Retinal pigment epithelial cell (primary cell): ENCODE results near the gene KDM3A.

Experiments
- DNase-seq: peaks from one replicate; pipeline ENCODE4 v3.0.0-alpha.2; 2010; ENCODE audit warnings: low read depth
- H3K4me3 ChIP-seq: 2 replicates; pipeline ENCODE4 v1.5.1; 2011; ENCODE audit warnings: mild to moderate bottlenecking, low read length, control low read depth, moderate library complexity
- CTCF ChIP-seq: conservative IDR thresholded peaks from 2 replicates; pipeline ENCODE4 v1.5.1; 2011; ENCODE audit warnings: low read depth, low read length, control low read depth, inconsistent platforms

The KDM3A gene

GRCh38 chr2:86440631-86441391 is at the start of gene KDM3A:
TSS of gene KDM3A (plus strand) at chr2:86441371. CDS start at chr2:86442048, 677 bp downstream.
- DNase-seq = peak; percentile 98
- H3K4me3 ChIP-seq = peak within 1 kb of the TSS; percentile 83
- TF ChIP-seq CTCF = no peak

- H3K4me3 ChIP-seq = no peak overlapping the region
- no peak for DNase-seq
- no peak for TF ChIP-seq CTCF
These were observed 48.2 kb upstream of the KDM3A start for GRCh38 chr2:86392873-86393518.

GRCh38 chr2:86393521-86394491 is 47.4 kb upstream of the KDM3A start:
- TF ChIP-seq CTCF = no peak
- no peak overlapping the region for H3K4me3 ChIP-seq
- peak; percentile 74 for DNase-seq

GRCh38 chr2:86396291-86396785 is 44.8 kb upstream of the KDM3A start:
- TF ChIP-seq CTCF = peak; percentile 47
- no peak overlapping the region for H3K4me3 ChIP-seq
- no peak for DNase-seq

- DNase-seq = no peak
These were observed 43.2 kb upstream of the KDM3A start for GRCh38 chr2:86397986-86398385.

More at GRCh38 chr2:86397986-86398385, 43.2 kb upstream of the KDM3A start:
- TF ChIP-seq CTCF = no peak
- H3K4me3 ChIP-seq = no peak overlapping the region
